HUES64 (cell line): ENCODE data around the gene ZNF282.
A peak's percentile ranks its signal among the peaks of the same experiment; 100 is the strongest.
"Not testable (repeated sequence)": the region's sequence is repeated elsewhere in the genome, so short reads cannot be mapped to it uniquely, and the experiment has no call there.

Experiments used
- H3K27ac ChIP-seq: 2 replicates; pipeline ENCODE4 v1.7.0; 2013; ENCODE audit warnings: low read depth, low read length, inconsistent platforms
- H3K27me3 ChIP-seq: 2 replicates; pipeline ENCODE4 v1.6.1; 2013; ENCODE audit warnings: mild to moderate bottlenecking, low read length; ENCODE audit not compliant: insufficient read depth
- H3K36me3 ChIP-seq: 2 replicates; pipeline ENCODE4 v1.6.1; 2013; ENCODE audit warnings: mild to moderate bottlenecking, low read length; ENCODE audit not compliant: insufficient read depth
- H3K4me1 ChIP-seq: 2 replicates; pipeline ENCODE4 v1.6.1; 2013; ENCODE audit warnings: mild to moderate bottlenecking, low read length, moderate library complexity; ENCODE audit not compliant: insufficient read depth
- H3K4me3 ChIP-seq: 2 replicates; pipeline ENCODE4 v1.5.1; 2013; ENCODE audit warnings: mild to moderate bottlenecking, low read length, moderate library complexity
- H3K9ac ChIP-seq: 2 replicates; pipeline ENCODE4 v1.6.1; 2013; ENCODE audit warnings: mild to moderate bottlenecking, low read depth, low read length
- H3K9me3 ChIP-seq: 2 replicates; pipeline ENCODE4 v1.6.1; 2013; ENCODE audit warnings: low read depth, low read length; ENCODE audit not compliant: insufficient read depth
- WGBS: fragments of 150-250, 120-280 bp; methylation state at CpG from one replicate; pipeline ENCODE4 v1.1.7; 2013; ENCODE audit warnings: missing lambda C conversion rate; 5-methylcytosine and 5-hydroxymethylcytosine counted together

The ZNF282 gene

GRCh38 chr7:149261829-149262617 lies 66.7 kb downstream of the ZNF282 start, which contains the start of gene ZNF783:
Gene ZNF783 (plus strand): TSS chr7:149262196. CDS start chr7:149262334, 138 bp downstream.
- Histone ChIP-seq H3K9ac (peak within 1 kb of the TSS; percentile 76), H3K9me3 (no peaks in the 10 kb centered on the region), H3K36me3 (peaks cover 16% of the 10 kb centered on the region), H3K27ac (peak within 1 kb of the TSS; percentile 66; the same call in 1 of the 2 replicates), H3K4me1 (no peaks in the 10 kb centered on the region), H3K4me3 (peak within 1 kb of the TSS; percentile 65), H3K27me3 (peaks cover 11% of the 10 kb centered on the region)
- under 1% methylated on average over 115 of the region's 115 CpGs for WGBS

- H3K36me3 ChIP-seq = peaks cover 39% of the 10 kb centered on the region
- no peaks in the 10 kb centered on the region for H3K4me1 ChIP-seq
- no peak overlapping the region for H3K27ac ChIP-seq
- H3K9me3 ChIP-seq = no peaks in the 10 kb centered on the region
- WGBS = 96% methylated on average over 21 of the region's 21 CpGs
- H3K27me3 ChIP-seq = peaks cover 4% of the 10 kb centered on the region
- no peak overlapping the region for H3K9ac ChIP-seq
- no peak overlapping the region for H3K4me3 ChIP-seq
Observed at GRCh38 chr7:149266451-149266850, 71.1 kb downstream of the ZNF282 start.

GRCh38 chr7:149267733-149268132 lies 72.4 kb downstream of the ZNF282 start:
- no peak overlapping the region for H3K9ac ChIP-seq
- peaks cover 48% of the 10 kb centered on the region for H3K36me3 ChIP-seq
- H3K27ac ChIP-seq = no peak overlapping the region
- no peaks in the 10 kb centered on the region for H3K27me3 ChIP-seq
- no peak overlapping the region for H3K4me3 ChIP-seq
- no peaks in the 10 kb centered on the region for H3K4me1 ChIP-seq
- H3K9me3 ChIP-seq = no peaks in the 10 kb centered on the region
- WGBS = 96% methylated on average over 8 of the region's 8 CpGs

GRCh38 chr7:149274424-149274823 lies 79.1 kb downstream of the ZNF282 start:
- not testable (repeated sequence) for H3K4me1 ChIP-seq, H3K27ac ChIP-seq, H3K9ac ChIP-seq, H3K9me3 ChIP-seq, H3K4me3 ChIP-seq, H3K27me3 ChIP-seq
- WGBS = 95% methylated on average over 8 of the region's 8 CpGs
- peaks cover 51% of the 10 kb centered on the region for H3K36me3 ChIP-seq
